PFSK-1 (cell line): ENCODE measurements around the gene CPVL.

Experiments used
- POLR2AphosphoS5 ChIP-seq: IDR thresholded peaks from 2 replicates; pipeline ENCODE4 v1.6.1; 2012; ENCODE audit warnings: low read depth, mild to moderate bottlenecking, control low read depth, low read length, moderate library complexity
- TAF1 ChIP-seq: IDR thresholded peaks from 2 replicates; pipeline ENCODE4 v1.6.1; 2012; ENCODE audit warnings: low read length, control low read depth, borderline replicate concordance; ENCODE audit not compliant: insufficient read depth

DNA sequence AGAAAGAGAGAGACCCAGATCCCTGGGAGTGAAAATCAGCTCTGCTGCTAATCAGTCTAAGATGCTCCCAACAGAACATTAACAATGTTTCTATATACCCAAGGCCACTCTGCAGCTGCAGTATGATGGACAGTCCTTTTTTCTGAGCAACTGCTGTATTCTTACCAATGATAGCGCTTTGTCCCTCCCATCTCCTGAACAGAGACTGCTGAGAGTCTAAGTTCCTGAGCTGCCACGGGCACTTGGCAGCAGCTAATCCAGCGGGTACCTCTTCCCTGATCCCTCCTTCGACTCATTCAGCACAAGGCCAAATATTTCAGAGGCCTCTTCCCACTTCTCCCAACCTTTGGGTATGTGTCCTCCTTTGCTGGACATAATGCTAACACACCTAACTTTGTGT lies 7.7 kb downstream of the CPVL start:
- TF ChIP-seq POLR2AphosphoS5 (no peak), TAF1 (no peak)
